Heart left ventricle (tissue), 16 donors: ENCODE data around the gene GPANK1. TPM values are rescaled to one million over a fixed set of nuclear protein-coding genes. Genes with fewer than 3 reads are reported as not detected.

Experiments used
- ATAC-seq, 4 donors: fragments of 200-7000 bp; cut with Tn5 transposase; one replicate each; pipeline ENCODE4 v1.9.1; 2020 to 2022; ENCODE audit warnings: moderate library complexity in 4 of 4, mild to moderate bottlenecking in 3 of 4, moderate number of reproducible peaks in 1 of 4
- DNase-seq, 5 donors: peaks; one replicate each; pipeline ENCODE4 v3.0.0-alpha.2; 2020
- H3K27ac ChIP-seq, 12 donors: fragments of 200-600 bp; sonication (generic) in 4 of 12; one replicate each; pipeline versions ENCODE4 v1.5.0 to v1.8.0; 2016 to 2022; ENCODE audit warnings: mild to moderate bottlenecking in 2 of 12
- H3K27me3 ChIP-seq, 9 donors: fragments of 200-600 bp; sonication (generic) in 2 of 9; one replicate each; pipeline versions ENCODE4 v1.5.1 to v1.8.0; 2016 to 2022; ENCODE audit warnings: mild to moderate bottlenecking in 3 of 9
- H3K36me3 ChIP-seq, 9 donors: fragments of 200-600 bp; sonication (generic) in 2 of 9; one replicate each; pipeline versions ENCODE4 v1.5.0 to v1.8.0; 2018 to 2022; ENCODE audit warnings: mild to moderate bottlenecking in 2 of 9
- H3K4me1 ChIP-seq, 12 donors: fragments of 200-600 bp; sonication (generic) in 4 of 12; one replicate each; pipeline versions ENCODE4 v1.5.0 to v1.8.0; 2016 to 2022; ENCODE audit warnings: mild to moderate bottlenecking in 3 of 12
- H3K4me3 ChIP-seq, 12 donors: fragments of 200-600 bp; sonication (generic) in 4 of 12; one replicate each; pipeline versions ENCODE4 v1.5.0 to v1.8.0; 2017 to 2022; ENCODE audit warnings: mild to moderate bottlenecking in 9 of 12, moderate library complexity in 4 of 12
- H3K9me3 ChIP-seq, 12 donors: fragments of 200-600 bp; sonication (generic) in 4 of 12; one replicate each; pipeline versions ENCODE4 v1.5.0 to v1.8.0; 2016 to 2022; ENCODE audit warnings: mild to moderate bottlenecking in 1 of 12
- CTCF ChIP-seq, 12 donors: fragments of 200-600 bp; sonication (generic) in 4 of 12; IDR thresholded peaks; one replicate each; pipeline versions ENCODE4 v1.5.0 to v1.8.0; 2018 to 2022; ENCODE audit warnings: antibody characterized with exemption in 12 of 12, mild to moderate bottlenecking in 5 of 12
- POLR2A ChIP-seq, 2 donors: fragments of 450-650 bp; IDR thresholded peaks; one replicate each; pipeline ENCODE4 v1.6.1; 2017; ENCODE audit warnings: antibody characterized with exemption in 2 of 2, mild to moderate bottlenecking in 2 of 2, moderate library complexity in 2 of 2
- WGBS, 4 donors: extraction: QIAGEN DNeasy Blood & Tissue Kit in 2 of 4; methylation state at CpG; one replicate each; pipeline versions ENCODE4 v1.1.5 to v1.1.7; 2013 to 2018; 5-methylcytosine and 5-hydroxymethylcytosine counted together
- intact Hi-C, 10 donors: fragments of 100-400 bp; cut with DNase I; formaldehyde crosslinking; loops; one replicate each; pipeline versions ENCODE4 v1.11.1 to v1.14.2; 2022
- polyA plus RNA-seq, 2 donors: library from polyadenylated mRNA; stranded (reverse); fragments of 200-250 nt; gene quantifications; one replicate each; pipeline ENCODE4 v1.2.3, GENCODE V29; 2013
- total RNA-seq, 9 donors: library from RNA; depleted of rRNA in 2 of 9; stranded (reverse); fragments of >200 nt in 2 of 9; fragmentation: NEBNext Ultra II Directional in 3 of 9; extraction: Animal tissue kit (Norgen Biotek cat#: 25700) in 3 of 9; gene quantifications; one replicate each; pipeline versions ENCODE4 v1.1.0 to v1.2.4, GENCODE V29; 2016 to 2023
- donor health status: ischemic (EF 13 %, LVEDD 7.1; RV severe dilation, severe dysfunction).
- donor health status: healthy with polysubstance abuse.
- donor health status: DM: no; HTN: yes; CAD: no.
- donor health status: DM: no; HTN: no; CAD: no.
- donor health status: ischemic (EF 25% LVEDD 6.9; RV normal size, moderate dysfunction).
- donor health status: ischemic (EF 25% LVEDD 5.7; RV mildly dilated, moderate dysfunction).
- donor health status: healthy.
- donor health status: DM: yes; HTN: yes; CAD: no.
- donor health status: ischemic (EF 35%, LVEDD 5.7; RV mildly dilated, moderate dysfunction).
- donor health status: nonischemic (EF 11% LVEDD 7.7; RV severe dilation, severe dysfunction).
- donor health status: DM: yes; HTN: yes; CAD: no.
- donor health status: PGD.
- donor health status: ischemic (EF 29% LVEDD 5.4; RV normal size, mild dysfunction).
- donor health status: nonischemic (EF 23%, LVEDD 6.1; RV moderate dilation, normal function).

GPANK1 gene
- total and polyA plus RNA-seq, 11 donors: 15.9 to 29.8 (median 19.5) TPM

GRCh38 chr6:31643818-31644454 lies 20.9 kb downstream of the GPANK1 start:
- intact Hi-C loops: loop anchor here in 1 of 10 donors (2.0 kb wide), 1 partner anchor 17 kb away; no protein-coding TSS in a partner anchor
- H3K27ac ChIP-seq: no peak overlapping the region
- no peaks in the 10 kb centered on the region for H3K4me1 ChIP-seq
- peaks cover 4 to 100% (median 100%) of the 10 kb centered on the region in 9 donors for H3K36me3 ChIP-seq
- 88 to 93% (median 91%) methylated on average over 16 to 17 of the region's 17 CpGs for WGBS, 4 donors
- TF ChIP-seq POLR2A (IDR thresholded peaks at IDR 0.05) (no peak), CTCF (IDR thresholded peaks at IDR 0.05) (no peak)
- ATAC-seq (peak in 1 of 4 donors; percentile 4), DNase-seq (no peak)
- H3K27me3 ChIP-seq: no peaks in the 10 kb centered on the region
- H3K4me3 ChIP-seq: no peak overlapping the region
- H3K9me3 ChIP-seq: no peaks in the 10 kb centered on the region

GRCh38 chr6:31642798-31643570 lies 21.8 kb downstream of the GPANK1 start:
- TF ChIP-seq POLR2A (IDR thresholded peaks at IDR 0.05) (no peak), CTCF (IDR thresholded peaks at IDR 0.05) (no peak)
- Histone ChIP-seq H3K36me3 (peaks cover 4 to 100% (median 100%) of the 10 kb centered on the region in 9 donors), H3K27ac (peak overlapping the region in 1 of 12 donors; percentile 2), H3K9me3 (no peaks in the 10 kb centered on the region), H3K27me3 (no peaks in the 10 kb centered on the region), H3K4me1 (no peaks in the 10 kb centered on the region), H3K4me3 (no peak overlapping the region)
- ATAC-seq (no peak), DNase-seq (no peak)
- intact Hi-C loops: loop anchor here in 1 of 10 donors (2.0 kb wide), 1 partner anchor 16 kb away; no protein-coding TSS in a partner anchor
- WGBS, 4 donors: 89 to 94% (median 91%) methylated on average over 6 of the region's 6 CpGs

- WGBS, 4 donors: 93 to 95% (median 94%) methylated on average over 4 of the region's 4 CpGs
- no peaks in the 10 kb centered on the region for H3K9me3 ChIP-seq
- no peak overlapping the region for H3K4me3 ChIP-seq
- no peaks in the 10 kb centered on the region for H3K27me3 ChIP-seq
- no peak for ATAC-seq
- intact Hi-C loops: no loop called here
- H3K27ac ChIP-seq: no peak overlapping the region
- H3K36me3 ChIP-seq: peaks cover 4 to 100% (median 100%) of the 10 kb centered on the region in 9 donors
- TF ChIP-seq POLR2A (IDR thresholded peaks at IDR 0.05) (no peak), CTCF (IDR thresholded peaks at IDR 0.05) (no peak)
- no peak for DNase-seq
- H3K4me1 ChIP-seq: no peaks in the 10 kb centered on the region
Observed at GRCh38 chr6:31641370-31641769, 23.4 kb downstream of the GPANK1 start.

GRCh38 chr6:31640612-31641011 lies 24.2 kb downstream of the GPANK1 start:
- Histone ChIP-seq H3K27me3 (no peaks in the 10 kb centered on the region), H3K27ac (no peak overlapping the region), H3K4me3 (no peak overlapping the region), H3K4me1 (no peaks in the 10 kb centered on the region), H3K36me3 (peaks cover 4 to 100% (median 100%) of the 10 kb centered on the region in 9 donors), H3K9me3 (no peaks in the 10 kb centered on the region)
- TF ChIP-seq POLR2A (IDR thresholded peaks at IDR 0.05) (no peak), CTCF (IDR thresholded peaks at IDR 0.05) (no peak)
- intact Hi-C loops: no loop called here
- no peak for ATAC-seq
- 95 to 99% (median 98%) methylated on average over 6 of the region's 6 CpGs for WGBS, 4 donors
- no peak for DNase-seq
